ENCODE results near the gene FAM13B. TPM values are rescaled to one million over a fixed set of nuclear protein-coding genes. Genes with fewer than 3 reads are reported as not detected.

Gene FAM13B
- total RNA-seq, 4 donors from 2014 or later, result 10.4 to 37.7 (median 20.2) TPM

DNA sequence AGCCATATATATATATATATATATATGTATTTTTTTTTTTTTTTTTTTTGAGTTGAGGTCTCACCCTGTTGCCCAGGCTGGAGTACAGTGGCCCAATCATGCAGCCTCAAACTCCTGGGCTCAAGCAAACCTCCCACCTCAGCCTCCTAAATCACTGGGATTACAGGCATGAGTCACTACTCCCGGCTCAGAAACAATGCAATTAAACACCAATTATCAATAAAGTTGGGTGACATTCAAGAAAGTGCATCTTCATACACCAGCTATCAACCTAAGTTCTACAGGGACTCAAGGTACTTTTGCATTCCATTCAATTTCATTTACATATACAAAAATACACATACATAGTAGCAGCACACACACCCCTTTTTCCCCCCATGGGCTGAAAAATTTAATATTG, 7.6 kb downstream of the FAM13B start:
- H3K27me3 ChIP-seq, result no peaks in the 10 kb centered on the region
- no peaks in the 10 kb centered on the region for H3K9me3 ChIP-seq
- no peaks in the 10 kb centered on the region for H3K36me3 ChIP-seq
- no peak for DNase-seq (ENCODE audit: low spot score in 2 of 2)
- TF ChIP-seq POLR2A (IDR thresholded peaks at IDR 0.05) (no peak), POLR2AphosphoS5 (IDR thresholded peaks at IDR 0.05) (no peak)
- TF ChIP-seq, protein P1, sequence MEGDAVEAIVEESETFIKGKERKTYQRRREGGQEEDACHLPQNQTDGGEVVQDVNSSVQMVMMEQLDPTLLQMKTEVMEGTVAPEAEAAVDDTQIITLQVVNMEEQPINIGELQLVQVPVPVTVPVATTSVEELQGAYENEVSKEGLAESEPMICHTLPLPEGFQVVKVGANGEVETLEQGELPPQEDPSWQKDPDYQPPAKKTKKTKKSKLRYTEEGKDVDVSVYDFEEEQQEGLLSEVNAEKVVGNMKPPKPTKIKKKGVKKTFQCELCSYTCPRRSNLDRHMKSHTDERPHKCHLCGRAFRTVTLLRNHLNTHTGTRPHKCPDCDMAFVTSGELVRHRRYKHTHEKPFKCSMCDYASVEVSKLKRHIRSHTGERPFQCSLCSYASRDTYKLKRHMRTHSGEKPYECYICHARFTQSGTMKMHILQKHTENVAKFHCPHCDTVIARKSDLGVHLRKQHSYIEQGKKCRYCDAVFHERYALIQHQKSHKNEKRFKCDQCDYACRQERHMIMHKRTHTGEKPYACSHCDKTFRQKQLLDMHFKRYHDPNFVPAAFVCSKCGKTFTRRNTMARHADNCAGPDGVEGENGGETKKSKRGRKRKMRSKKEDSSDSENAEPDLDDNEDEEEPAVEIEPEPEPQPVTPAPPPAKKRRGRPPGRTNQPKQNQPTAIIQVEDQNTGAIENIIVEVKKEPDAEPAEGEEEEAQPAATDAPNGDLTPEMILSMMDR (IDR thresholded peaks at IDR 0.05), result no peak
- no peak overlapping the region for H3K4me3 ChIP-seq
- 69% methylated on average over 1 of the region's 1 CpG for WGBS
- H3K27ac ChIP-seq, result no peak overlapping the region
- peaks cover 46% of the 10 kb centered on the region for H3K4me1 ChIP-seq

DNA sequence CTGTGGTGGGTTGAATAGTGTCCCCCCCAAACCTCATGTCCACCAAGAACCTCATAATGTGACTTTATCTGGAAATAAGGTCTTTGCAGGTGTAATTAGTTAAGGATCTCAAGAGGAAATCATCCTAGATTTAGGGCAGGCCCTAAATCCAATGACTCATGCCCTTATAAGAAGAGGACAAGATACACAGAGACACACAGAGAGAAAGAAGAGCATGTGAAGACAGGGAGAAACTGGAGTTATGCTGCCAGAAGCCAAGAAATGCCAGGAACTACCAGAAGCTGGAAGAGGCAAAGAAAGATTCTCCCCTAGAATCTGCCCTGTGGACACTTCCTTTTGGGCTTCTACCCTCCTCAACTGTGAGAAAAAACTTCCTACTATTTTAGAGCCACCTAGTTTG, 8.8 kb downstream of the FAM13B start:
- H3K4me1 ChIP-seq, result peaks cover 36% of the 10 kb centered on the region
- DNase-seq (ENCODE audit: low spot score in 2 of 2), result no peak
- no peaks in the 10 kb centered on the region for H3K9me3 ChIP-seq
- peaks cover 12% of the 10 kb centered on the region for H3K36me3 ChIP-seq
- H3K27ac ChIP-seq, result no peak overlapping the region
- TF ChIP-seq EP300 (IDR thresholded peaks at IDR 0.05) (no peak), POLR2AphosphoS5 (IDR thresholded peaks at IDR 0.05) (no peak), POLR2A (IDR thresholded peaks at IDR 0.05) (no peak)
- TF ChIP-seq, protein P1 (IDR thresholded peaks at IDR 0.05), result no peak
- H3K27me3 ChIP-seq, result no peaks in the 10 kb centered on the region
- no peak overlapping the region for H3K4me3 ChIP-seq

- Histone ChIP-seq H3K27ac (no peak overlapping the region), H3K36me3 (peaks cover 22% of the 10 kb centered on the region), H3K27me3 (no peaks in the 10 kb centered on the region), H3K4me1 (peaks cover 35% of the 10 kb centered on the region), H3K9me3 (no peaks in the 10 kb centered on the region), H3K4me3 (no peak overlapping the region)
- DNase-seq (ENCODE audit: low spot score in 2 of 2), result no peak
- WGBS, result 71% methylated on average over 3 of the region's 3 CpGs
- TF ChIP-seq, protein P1 (IDR thresholded peaks at IDR 0.05), result no peak
- TF ChIP-seq POLR2A (IDR thresholded peaks at IDR 0.05) (no peak), POLR2AphosphoS5 (IDR thresholded peaks at IDR 0.05) (no peak), EP300 (IDR thresholded peaks at IDR 0.05) (no peak)
Measured at GRCh38 chr5:138022912-138023311, 10.0 kb downstream of the FAM13B start.

GRCh38 chr5:138021771-138022170, 11.1 kb downstream of the FAM13B start:
- Histone ChIP-seq H3K36me3 (peaks cover 31% of the 10 kb centered on the region), H3K27ac (no peak overlapping the region), H3K4me3 (no peak overlapping the region), H3K9me3 (no peaks in the 10 kb centered on the region), H3K4me1 (peaks cover 33% of the 10 kb centered on the region), H3K27me3 (no peaks in the 10 kb centered on the region)
- 0% methylated on average over 1 of the region's 1 CpG for WGBS
- DNase-seq (ENCODE audit: low spot score in 2 of 2), result no peak
- TF ChIP-seq POLR2AphosphoS5 (IDR thresholded peaks at IDR 0.05) (no peak), POLR2A (IDR thresholded peaks at IDR 0.05) (no peak), EP300 (IDR thresholded peaks at IDR 0.05) (no peak)
- TF ChIP-seq, protein P1 (IDR thresholded peaks at IDR 0.05), result no peak

- Histone ChIP-seq H3K27ac (no peak overlapping the region), H3K36me3 (peaks cover 47% of the 10 kb centered on the region)
- 53% methylated on average over 3 of the region's 3 CpGs for WGBS
Measured at GRCh38 chr5:138018849-138019248, 14.0 kb downstream of the FAM13B start.

More at GRCh38 chr5:138018849-138019248, 14.0 kb downstream of the FAM13B start:
- Histone ChIP-seq H3K27me3 (no peaks in the 10 kb centered on the region), H3K4me1 (peaks cover 25% of the 10 kb centered on the region), H3K4me3 (no peak overlapping the region), H3K9me3 (no peaks in the 10 kb centered on the region)
- no peak for TF ChIP-seq POLR2AphosphoS5 (IDR thresholded peaks at IDR 0.05)
- TF ChIP-seq POLR2A (IDR thresholded peaks at IDR 0.05), result no peak
- TF ChIP-seq, protein P1 (IDR thresholded peaks at IDR 0.05), result no peak
- TF ChIP-seq EP300 (IDR thresholded peaks at IDR 0.05), result no peak
- DNase-seq (ENCODE audit: low spot score in 2 of 2), result no peak

Measured in suprapubic skin (tissue), 4 donors.